ENCODE results near the gene ZNF333.
"Not testable (repeated sequence)": the region's sequence is repeated elsewhere in the genome, so short reads cannot be mapped to it uniquely, and the experiment has no call there.

The ZNF333 gene

DNA sequence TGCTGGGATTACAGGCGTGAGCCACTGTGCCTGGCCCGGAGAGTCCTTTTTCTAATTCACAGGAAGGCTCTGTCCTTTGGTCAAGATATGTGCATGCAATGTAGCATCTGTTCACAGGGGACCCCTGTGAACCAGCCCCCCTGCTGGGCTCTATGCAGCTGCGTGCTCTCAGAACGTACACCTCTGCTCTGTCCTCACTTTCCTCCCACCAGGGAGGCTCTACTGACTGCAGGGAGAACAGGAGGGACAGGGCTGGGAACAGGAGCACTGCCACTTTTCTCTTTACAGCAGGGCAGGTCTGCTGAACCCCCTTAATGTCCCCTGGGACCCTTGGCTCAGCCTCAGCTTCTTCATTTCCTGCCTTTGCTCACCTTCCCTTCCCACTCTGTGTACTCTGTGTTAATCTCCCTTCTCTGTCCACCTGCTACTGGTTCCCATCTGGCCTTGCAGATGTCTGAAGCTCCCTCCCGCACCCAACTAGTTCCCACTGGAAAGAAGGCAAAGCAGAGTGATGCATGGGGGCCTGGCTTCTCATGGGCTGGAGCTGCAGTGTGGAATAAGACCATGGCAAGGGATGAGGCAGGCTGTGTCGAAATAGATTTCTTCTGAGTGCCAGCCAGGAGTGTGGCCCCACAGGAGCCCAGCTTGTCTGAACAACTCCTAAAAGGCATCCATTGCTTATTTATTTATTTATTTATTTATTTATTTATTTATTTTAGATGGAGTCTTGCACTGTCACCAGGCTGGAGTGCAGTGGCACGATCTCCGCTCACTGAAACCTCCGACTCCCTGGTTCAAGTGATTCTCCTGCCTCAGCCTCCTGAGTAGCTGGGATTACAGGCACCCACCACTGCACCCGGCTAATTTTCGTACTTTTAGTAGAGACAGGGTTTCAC, 81.3 kb downstream of the ZNF333 start:
- no peak for DNase-seq

DNA sequence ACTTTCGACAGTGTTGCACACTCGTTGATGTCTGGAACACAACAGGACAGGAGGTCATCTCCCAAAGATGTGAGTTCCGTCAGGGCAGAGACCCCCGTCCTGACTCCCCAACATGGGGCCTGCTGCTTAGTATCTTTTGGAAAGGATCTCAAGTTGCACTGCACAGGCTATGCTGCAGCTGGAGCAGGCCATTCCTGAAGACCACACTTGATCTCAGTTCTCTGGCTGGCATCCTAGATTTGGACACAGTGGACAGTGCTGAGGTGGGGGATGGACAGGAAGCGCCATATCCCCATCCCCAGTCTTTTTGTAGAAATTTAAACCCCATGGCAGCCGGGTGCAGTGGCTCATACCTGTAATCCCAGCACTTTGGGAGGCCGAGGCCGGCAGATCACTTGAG, 82.6 kb downstream of the ZNF333 start:
- no peak for DNase-seq

DNA sequence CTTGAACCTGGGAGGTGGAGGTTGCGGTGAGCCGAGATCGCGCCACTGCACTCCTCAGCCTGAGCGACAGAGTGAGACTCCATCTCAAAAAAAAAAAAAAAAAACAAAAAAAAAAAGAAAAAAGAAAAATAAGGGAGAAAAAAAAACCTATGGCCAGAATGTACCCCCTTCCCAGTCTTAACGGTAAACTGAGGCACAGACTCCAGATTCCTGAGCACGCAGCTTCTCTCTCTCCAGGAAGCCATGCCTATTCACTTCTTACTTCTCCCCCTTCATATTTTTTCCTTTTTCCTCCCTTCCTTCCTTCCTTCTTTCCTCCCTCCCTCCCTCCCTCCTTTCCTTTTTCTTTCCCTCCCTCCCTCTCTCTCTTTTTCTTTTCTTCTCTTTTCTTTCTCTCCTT, 83.1 kb downstream of the ZNF333 start:
- no peak for DNase-seq

DNA sequence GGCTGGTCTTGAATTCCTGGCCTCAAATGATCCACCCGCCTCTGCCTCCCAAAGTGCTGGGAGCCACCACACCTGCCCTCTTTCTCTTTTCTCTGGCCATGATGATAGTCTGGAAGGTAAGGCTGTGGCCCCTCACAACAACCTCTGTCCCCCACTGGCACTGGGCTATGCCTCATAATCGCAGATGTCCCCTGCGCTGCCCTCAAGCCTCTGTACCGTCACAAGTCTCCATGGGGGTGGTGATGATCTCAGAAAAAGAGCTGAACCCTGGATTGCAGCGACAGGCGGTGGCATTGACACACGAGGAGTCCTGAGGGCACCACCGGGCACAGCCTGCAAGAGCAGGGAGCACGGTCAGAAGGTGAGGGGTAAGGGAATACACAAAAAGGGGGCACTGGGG, 83.9 kb downstream of the ZNF333 start:
- DNase-seq = not testable (repeated sequence)

- DNase-seq = no peak
Measured at GRCh38 chr19:14774373-14774772, 84.5 kb downstream of the ZNF333 start.

DNA sequence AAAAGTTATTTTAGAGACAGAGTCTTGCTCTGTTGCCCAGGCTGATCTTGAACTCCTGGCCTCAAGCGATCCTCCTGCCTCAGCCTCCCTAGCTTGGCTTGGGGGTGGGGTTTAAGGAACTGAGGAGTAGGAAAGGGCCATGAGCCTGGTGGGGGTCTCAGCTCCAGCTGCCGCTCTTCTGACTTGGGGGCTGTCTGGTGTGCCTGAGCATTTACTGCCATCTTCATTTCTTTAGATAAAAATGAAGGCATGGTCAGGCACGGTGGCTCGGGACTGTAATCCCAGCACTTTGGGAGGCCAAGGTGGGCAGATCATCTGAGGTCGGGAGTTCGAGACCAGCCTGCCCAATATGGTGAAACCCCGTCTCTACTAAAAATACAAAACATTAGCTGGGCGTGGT, 85.5 kb downstream of the ZNF333 start:
- not testable (repeated sequence) for DNase-seq

DNA sequence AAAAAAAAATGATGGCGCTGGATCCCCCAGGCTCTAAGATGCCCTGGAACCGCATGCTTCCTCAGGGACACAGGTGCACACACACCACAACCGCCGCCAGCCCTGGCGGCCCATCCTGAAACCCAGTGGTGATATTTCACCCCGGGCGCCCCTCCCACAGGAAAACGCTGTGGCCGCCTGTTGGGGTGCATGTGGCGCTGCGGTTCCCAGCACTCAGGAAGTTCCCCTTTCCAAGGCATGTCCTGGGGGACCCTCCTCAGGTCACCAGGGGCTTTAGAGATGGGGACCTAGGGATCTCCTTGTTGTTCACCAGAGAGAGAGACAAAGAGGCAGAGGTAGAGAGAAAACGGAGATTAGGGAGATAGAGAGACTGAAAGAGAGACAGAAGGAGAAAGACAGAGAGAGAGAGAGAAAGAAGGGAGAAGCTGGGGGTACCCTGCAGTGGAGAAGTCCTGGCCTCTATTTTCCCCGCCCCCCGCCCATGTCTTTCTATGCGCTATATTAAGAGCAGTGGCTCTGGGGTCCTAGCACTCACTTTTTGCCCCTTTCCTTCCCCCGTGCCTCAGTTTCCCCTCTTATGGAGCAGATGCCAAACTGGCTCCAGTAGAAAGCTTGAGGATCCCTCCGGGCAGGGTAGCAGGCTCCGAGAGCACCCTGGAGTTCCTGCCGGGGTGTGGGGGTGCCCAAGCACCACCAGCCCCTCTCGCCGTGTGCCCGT, 86.2 kb downstream of the ZNF333 start:
- no peak for DNase-seq

DNA sequence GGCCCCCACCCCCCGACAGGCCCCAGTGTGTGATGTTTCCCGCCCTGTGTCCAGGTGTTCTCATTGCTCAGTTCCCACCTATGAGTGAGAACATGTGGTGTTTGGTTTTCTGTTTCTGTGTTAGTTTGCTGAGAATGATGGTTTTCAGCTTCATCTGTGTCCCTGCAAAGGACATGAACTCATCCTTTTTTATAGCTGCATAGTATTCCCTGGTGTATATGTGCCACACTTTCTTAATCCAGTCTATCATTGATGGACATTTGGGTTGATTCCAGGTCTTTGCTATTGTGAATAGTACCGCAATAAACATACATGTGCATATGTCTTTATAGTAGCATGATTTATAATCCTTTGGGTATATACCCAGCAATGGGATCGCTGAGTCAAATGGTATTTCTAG, 87.8 kb downstream of the ZNF333 start:
- not testable (repeated sequence) for DNase-seq

DNA sequence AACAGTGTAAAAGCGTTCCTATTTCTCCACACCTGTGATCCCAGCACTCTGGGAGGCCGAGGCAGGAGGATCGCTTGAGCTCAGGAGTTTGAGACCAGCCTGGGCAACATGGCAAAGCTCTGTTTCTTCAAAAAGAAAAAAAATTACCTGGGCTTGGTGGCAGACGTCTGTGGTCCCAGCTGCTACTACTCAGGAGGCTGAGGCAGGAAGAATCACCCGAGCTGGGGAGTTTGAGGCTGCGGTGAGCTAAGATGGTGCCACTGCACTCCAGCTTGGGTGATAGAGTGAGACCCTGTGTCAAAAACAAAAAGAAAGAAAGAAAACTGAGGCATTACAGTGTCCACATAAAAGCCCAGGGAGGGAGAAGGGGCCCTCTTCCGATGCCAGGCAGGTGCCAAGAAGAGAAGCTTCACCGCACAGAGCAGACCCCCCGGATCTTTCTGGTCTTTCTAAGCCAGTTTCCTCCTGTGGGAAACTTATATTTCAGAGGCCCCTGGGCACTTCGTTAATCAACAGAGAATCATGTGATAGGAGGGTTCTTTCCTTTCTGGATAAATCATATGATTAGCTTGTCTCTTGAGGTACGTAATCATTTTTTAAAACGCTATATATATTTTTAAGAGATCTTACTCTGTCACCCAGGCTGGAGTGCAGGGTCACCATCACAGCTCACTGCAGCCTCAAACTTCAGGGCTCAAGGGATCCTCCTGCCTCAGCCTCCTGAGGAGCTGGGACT, 88.4 kb downstream of the ZNF333 start, which contains the start of gene ADGRE2:
ADGRE2 (minus strand) TSS at position 451 of the 736 bp plus-strand sequence. CDS start 1,804 bp downstream, outside the sequence.
- not testable (repeated sequence) for DNase-seq

DNA sequence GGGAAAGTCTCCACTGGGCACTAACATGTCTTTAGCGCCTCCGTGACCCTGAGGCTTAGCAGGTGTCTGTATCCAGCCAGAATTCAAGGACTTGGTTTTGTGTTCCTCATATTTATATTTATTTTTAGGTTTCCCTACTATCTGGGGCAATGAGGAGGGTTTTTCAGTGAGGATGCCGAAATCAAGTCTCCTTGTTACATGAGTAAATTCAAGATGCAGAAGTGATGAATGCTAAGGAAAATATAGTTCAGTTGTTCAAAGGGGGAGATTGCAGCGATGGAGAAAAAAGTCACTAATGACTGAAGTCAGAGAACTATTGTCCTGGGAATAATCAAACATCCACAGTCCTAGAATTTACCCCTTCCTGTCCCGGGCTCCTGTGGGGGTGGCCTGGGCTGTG, 89.3 kb downstream of the ZNF333 start:
- DNase-seq = no peak

DNA sequence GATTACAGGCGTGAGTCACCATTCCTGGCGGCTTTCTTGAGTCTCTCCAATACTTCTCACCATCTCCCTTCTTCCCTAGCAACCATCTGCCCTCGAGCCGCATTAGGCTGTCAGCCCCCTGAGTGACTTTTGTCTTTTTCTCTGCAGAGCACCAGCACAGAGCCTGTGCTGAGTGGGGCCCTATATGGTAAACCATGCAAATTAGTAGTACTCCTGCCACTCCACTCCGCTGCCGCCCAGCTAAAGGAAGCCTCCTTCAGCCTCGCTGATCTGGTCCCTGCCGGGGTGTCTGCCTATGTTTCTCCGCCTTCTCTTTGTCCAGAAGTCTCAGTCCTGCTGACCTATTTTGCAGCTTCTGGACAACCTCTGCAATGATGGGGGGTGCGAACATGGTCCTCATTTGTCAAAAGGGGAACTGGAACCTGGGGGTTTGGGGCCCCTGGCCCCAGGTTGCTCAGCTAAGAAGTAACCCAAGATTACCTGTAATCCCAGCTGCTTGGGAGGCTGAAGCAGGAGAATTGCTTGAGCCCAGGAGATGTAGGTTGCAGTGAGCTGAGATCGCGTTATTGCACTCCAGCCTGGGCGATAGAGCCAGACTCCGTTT, 90.9 kb downstream of the ZNF333 start:
- not testable (repeated sequence) for DNase-seq

GRCh38 chr19:14781713-14782536, 92.1 kb downstream of the ZNF333 start:
- DNase-seq = not testable (repeated sequence)

GRCh38 chr19:14782626-14783409, 93.0 kb downstream of the ZNF333 start:
- no peak for DNase-seq

All from kidney glomerular epithelial cell (primary cell).